Panc1 (cell line): Measurements from ENCODE around the gene KIF23.

Experiments used
- CTCF ChIP-seq: fragments of 450-650 bp; IDR thresholded peaks from 2 replicates; pipeline ENCODE4 v1.5.1; 2017; ENCODE audit warnings: mild to moderate bottlenecking
- POLR2AphosphoS5 ChIP-seq: IDR thresholded peaks from 2 replicates; pipeline ENCODE4 v1.6.1; 2012; ENCODE audit warnings: mild to moderate bottlenecking, low read depth, low read length, moderate library complexity
- TCF7L2 ChIP-seq: IDR thresholded peaks from 2 replicates; pipeline ENCODE4 v1.6.1; 2011; ENCODE audit warnings: mild to moderate bottlenecking, low read depth, low read length, inconsistent platforms

- no peak for TF ChIP-seq CTCF
- no peak for TF ChIP-seq TCF7L2
- TF ChIP-seq POLR2AphosphoS5: no peak
Measured at GRCh38 chr15:69407719-69408400, 6.3 kb upstream of the KIF23 start.
